Measurements from ENCODE around the gene RBM41. TPM values are rescaled to one million over a fixed set of nuclear protein-coding genes. Genes with fewer than 3 reads are reported as not detected.

RBM41 gene
- total RNA-seq, 2 experiments from 2014 or later = 5.9 to 8.2 TPM

DNA sequence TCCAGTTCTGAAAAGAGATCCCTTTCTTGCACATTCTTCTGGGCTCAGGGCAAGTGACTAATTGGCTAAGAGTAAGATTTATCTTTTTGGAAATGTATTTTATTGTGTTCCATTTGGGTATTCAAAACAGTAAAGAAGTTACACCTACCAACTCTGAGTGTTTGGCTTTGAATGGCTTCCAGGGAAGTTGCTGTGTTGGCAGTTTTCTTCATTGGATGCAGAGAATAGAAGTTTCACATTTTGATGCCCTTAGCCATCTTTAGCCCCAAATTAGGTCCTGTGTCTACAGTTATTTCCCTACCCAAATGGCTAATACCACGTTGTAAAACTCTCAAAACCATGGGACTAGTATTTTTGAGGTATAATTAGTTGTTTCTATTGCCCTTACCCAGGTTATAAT, 88.9 kb downstream of the RBM41 start:
- CTCF ChIA-PET = no interaction called here
- H3K27ac Mint-ChIP-seq = no peak overlapping the region
- POLR2A ChIA-PET = no interaction called here
- H3K27ac ChIP-seq (ENCODE audit: low read depth in 1 of 2, low read length in 2 of 2) = no peak overlapping the region
- H3K9me3 ChIP-seq (ENCODE audit: control insufficient read depth in 1 of 2, insufficient read depth in 1 of 2, low read length in 2 of 2) = no peaks in the 10 kb centered on the region
- ATAC-seq (ENCODE audit: poor library complexity) = no peak
- no peak for DNase-seq
- H3K4me3 Mint-ChIP-seq = no peak overlapping the region
- intact Hi-C loops (cut with DNase I, micrococcal nuclease) = loop anchor here (10.0 kb wide), 2 partner anchors 405 to 1045 kb away; no protein-coding TSS in a partner anchor
- H3K27me3 ChIP-seq (ENCODE audit: control insufficient read depth in 1 of 2, insufficient read depth in 2 of 2, low read length in 2 of 2) = no peaks in the 10 kb centered on the region
- no peak overlapping the region for H3K4me3 ChIP-seq (ENCODE audit: low read length)
- TF ChIP-seq, protein P1, sequence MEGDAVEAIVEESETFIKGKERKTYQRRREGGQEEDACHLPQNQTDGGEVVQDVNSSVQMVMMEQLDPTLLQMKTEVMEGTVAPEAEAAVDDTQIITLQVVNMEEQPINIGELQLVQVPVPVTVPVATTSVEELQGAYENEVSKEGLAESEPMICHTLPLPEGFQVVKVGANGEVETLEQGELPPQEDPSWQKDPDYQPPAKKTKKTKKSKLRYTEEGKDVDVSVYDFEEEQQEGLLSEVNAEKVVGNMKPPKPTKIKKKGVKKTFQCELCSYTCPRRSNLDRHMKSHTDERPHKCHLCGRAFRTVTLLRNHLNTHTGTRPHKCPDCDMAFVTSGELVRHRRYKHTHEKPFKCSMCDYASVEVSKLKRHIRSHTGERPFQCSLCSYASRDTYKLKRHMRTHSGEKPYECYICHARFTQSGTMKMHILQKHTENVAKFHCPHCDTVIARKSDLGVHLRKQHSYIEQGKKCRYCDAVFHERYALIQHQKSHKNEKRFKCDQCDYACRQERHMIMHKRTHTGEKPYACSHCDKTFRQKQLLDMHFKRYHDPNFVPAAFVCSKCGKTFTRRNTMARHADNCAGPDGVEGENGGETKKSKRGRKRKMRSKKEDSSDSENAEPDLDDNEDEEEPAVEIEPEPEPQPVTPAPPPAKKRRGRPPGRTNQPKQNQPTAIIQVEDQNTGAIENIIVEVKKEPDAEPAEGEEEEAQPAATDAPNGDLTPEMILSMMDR (IDR thresholded peaks at IDR 0.05) = no peak
- no peaks in the 10 kb centered on the region for H3K36me3 ChIP-seq (ENCODE audit: insufficient read depth, low read length)
- no peaks in the 10 kb centered on the region for H3K4me1 Mint-ChIP-seq (ENCODE audit: low read depth)
- H3K9me3 Mint-ChIP-seq = no peaks in the 10 kb centered on the region
- H3K27me3 Mint-ChIP-seq = peaks cover 9% of the 10 kb centered on the region
- no peaks in the 10 kb centered on the region for H3K36me3 Mint-ChIP-seq (ENCODE audit: low read depth)
- H3K4me1 ChIP-seq (ENCODE audit: insufficient read depth, low read length) = no peaks in the 10 kb centered on the region

DNA sequence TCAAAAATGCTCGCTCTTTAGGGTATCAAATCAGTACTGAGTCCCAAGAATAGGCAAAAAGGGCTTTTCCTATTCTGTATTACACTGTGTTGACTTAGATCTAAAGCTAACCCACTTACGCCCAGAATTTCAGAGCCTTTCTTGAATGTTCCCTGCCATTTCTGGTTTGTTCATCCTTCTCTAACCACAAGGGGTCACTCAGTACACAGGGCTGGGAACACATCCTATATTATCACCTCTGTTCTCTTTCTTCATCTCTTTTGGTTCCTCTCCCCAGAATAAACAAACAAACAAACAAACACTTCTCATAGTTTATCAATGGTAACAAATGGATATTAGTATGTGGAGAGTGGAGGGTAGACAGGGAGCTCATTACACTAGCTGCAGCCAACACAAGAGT, 93.1 kb downstream of the RBM41 start:
- CTCF ChIA-PET = no interaction called here
- Mint-ChIP-seq H3K27me3 (peaks cover 5% of the 10 kb centered on the region), H3K27ac (no peak overlapping the region), H3K4me3 (no peak overlapping the region), H3K9me3 (no peaks in the 10 kb centered on the region), H3K4me1 (ENCODE audit: low read depth) (no peaks in the 10 kb centered on the region), H3K36me3 (ENCODE audit: low read depth) (no peaks in the 10 kb centered on the region)
- no peak overlapping the region for H3K4me3 ChIP-seq (ENCODE audit: low read length)
- H3K4me1 ChIP-seq (ENCODE audit: insufficient read depth, low read length) = no peaks in the 10 kb centered on the region
- H3K27me3 ChIP-seq (ENCODE audit: control insufficient read depth in 1 of 2, insufficient read depth in 2 of 2, low read length in 2 of 2) = no peaks in the 10 kb centered on the region
- no peak overlapping the region for H3K27ac ChIP-seq (ENCODE audit: low read depth in 1 of 2, low read length in 2 of 2)
- no peaks in the 10 kb centered on the region for H3K36me3 ChIP-seq (ENCODE audit: insufficient read depth, low read length)
- POLR2A ChIA-PET = no interaction called here
- DNase-seq (peak in 3 of 14 experiments; percentile 12 to 24 (median 23)), ATAC-seq (ENCODE audit: poor library complexity) (no peak)
- no peaks in the 10 kb centered on the region for H3K9me3 ChIP-seq (ENCODE audit: control insufficient read depth in 1 of 2, insufficient read depth in 1 of 2, low read length in 2 of 2)
- intact Hi-C loops (cut with DNase I, micrococcal nuclease) = loop anchor here (10.0 kb wide), 2 partner anchors 409 to 1049 kb away; no protein-coding TSS in a partner anchor
- TF ChIP-seq, protein P1 (IDR thresholded peaks at IDR 0.05) = peak; percentile 38

DNA sequence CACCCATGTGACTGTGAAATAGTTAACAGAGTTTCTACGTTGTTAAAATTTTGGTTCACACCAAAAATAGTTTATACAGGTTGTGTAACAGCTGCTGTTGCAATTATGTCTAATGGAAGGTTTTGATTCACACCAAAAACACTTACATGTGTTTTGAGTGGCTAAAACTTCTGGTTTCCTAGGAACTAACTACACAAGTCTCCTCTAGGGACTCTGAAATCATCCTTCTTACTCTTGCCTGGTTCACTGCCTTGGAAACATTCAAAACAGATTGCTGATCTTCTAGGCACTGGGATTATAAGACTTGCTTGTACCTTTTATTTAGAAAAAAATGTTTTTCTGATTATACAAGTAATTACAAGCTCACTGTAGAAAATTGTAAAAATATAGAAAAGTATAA, 103.7 kb downstream of the RBM41 start:
- TF ChIP-seq, protein P1 (IDR thresholded peaks at IDR 0.05) = no peak
- ChIA-PET POLR2A (no interaction called here), CTCF (no interaction called here)
- no peaks in the 10 kb centered on the region for H3K9me3 Mint-ChIP-seq
- no peak overlapping the region for H3K4me3 ChIP-seq (ENCODE audit: low read length)
- no peak overlapping the region for H3K27ac ChIP-seq (ENCODE audit: low read depth in 1 of 2, low read length in 2 of 2)
- H3K27me3 ChIP-seq (ENCODE audit: control insufficient read depth in 1 of 2, insufficient read depth in 2 of 2, low read length in 2 of 2) = no peaks in the 10 kb centered on the region
- H3K4me3 Mint-ChIP-seq = no peak overlapping the region
- H3K27me3 Mint-ChIP-seq = no peaks in the 10 kb centered on the region
- H3K36me3 Mint-ChIP-seq (ENCODE audit: low read depth) = no peaks in the 10 kb centered on the region
- no peak overlapping the region for H3K27ac Mint-ChIP-seq
- DNase-seq (no peak), ATAC-seq (ENCODE audit: poor library complexity) (no peak)
- H3K36me3 ChIP-seq (ENCODE audit: insufficient read depth, low read length) = no peaks in the 10 kb centered on the region
- no peaks in the 10 kb centered on the region for H3K9me3 ChIP-seq (ENCODE audit: control insufficient read depth in 1 of 2, insufficient read depth in 1 of 2, low read length in 2 of 2)
- H3K4me1 ChIP-seq (ENCODE audit: insufficient read depth, low read length) = no peaks in the 10 kb centered on the region
- intact Hi-C loops (cut with DNase I, micrococcal nuclease) = no loop called here
- no peaks in the 10 kb centered on the region for H3K4me1 Mint-ChIP-seq (ENCODE audit: low read depth)

Other genes starting within 250 kb of the RBM41 start
- gene RIPPLY1, start 215.5 kb downstream of the RBM41 start, total RNA-seq = not detected
- not detected for gene CLDN2, start 198.4 kb downstream of the RBM41 start, total RNA-seq
- gene MORC4, start 118.6 kb downstream of the RBM41 start, total RNA-seq = 10 to 100 TPM; 12.5 to 12.9 TPM
- gene NUP62CL, start 87.6 kb upstream of the RBM41 start, total RNA-seq = under 1 TPM; 0.74 to 0.81 TPM
- not detected for gene DNAAF6, start 87.8 kb upstream of the RBM41 start, total RNA-seq

Measured in CD4-positive, alpha-beta T cell (primary cell).